WI38 (cell line): ENCODE measurements around the gene ZNF407.

Source experiments
- H3K4me3 ChIP-seq: 2 replicates; pipeline ENCODE4 v1.5.1; 2011; ENCODE audit warnings: low read depth, mild to moderate bottlenecking, control low read depth, low read length
- TF ChIP-seq, protein P1 (sequence below): IDR thresholded peaks from 2 replicates; pipeline ENCODE4 v1.5.1; 2012; ENCODE audit warnings: low read depth, mild to moderate bottlenecking, control low read depth, low read length

Gene ZNF407

GRCh38 chr18:75112186-75113096 lies 514.8 kb downstream of the ZNF407 start:
- no peak overlapping the region for H3K4me3 ChIP-seq
- TF ChIP-seq, protein P1, sequence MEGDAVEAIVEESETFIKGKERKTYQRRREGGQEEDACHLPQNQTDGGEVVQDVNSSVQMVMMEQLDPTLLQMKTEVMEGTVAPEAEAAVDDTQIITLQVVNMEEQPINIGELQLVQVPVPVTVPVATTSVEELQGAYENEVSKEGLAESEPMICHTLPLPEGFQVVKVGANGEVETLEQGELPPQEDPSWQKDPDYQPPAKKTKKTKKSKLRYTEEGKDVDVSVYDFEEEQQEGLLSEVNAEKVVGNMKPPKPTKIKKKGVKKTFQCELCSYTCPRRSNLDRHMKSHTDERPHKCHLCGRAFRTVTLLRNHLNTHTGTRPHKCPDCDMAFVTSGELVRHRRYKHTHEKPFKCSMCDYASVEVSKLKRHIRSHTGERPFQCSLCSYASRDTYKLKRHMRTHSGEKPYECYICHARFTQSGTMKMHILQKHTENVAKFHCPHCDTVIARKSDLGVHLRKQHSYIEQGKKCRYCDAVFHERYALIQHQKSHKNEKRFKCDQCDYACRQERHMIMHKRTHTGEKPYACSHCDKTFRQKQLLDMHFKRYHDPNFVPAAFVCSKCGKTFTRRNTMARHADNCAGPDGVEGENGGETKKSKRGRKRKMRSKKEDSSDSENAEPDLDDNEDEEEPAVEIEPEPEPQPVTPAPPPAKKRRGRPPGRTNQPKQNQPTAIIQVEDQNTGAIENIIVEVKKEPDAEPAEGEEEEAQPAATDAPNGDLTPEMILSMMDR: no peak

DNA sequence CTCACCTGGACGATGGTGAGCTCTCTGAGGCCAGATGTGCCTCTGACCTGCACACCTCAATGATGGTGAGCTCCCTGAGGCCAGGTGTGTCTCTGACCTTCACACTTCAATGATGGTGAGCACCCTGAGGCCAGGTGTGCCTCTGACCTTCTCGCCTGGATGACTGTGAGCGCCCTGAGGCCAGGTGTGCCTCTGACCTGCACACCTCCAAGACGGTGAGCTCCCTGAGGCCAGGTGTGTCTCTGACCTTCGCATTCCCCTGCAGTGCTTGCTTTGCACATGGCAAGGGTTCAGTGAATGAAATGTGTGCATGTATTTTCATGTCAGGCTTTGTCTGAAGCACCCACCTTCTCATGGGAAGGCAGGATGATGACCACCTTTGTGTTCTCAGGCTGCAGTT lies 515.8 kb downstream of the ZNF407 start:
- TF ChIP-seq, protein P1: no peak

DNA sequence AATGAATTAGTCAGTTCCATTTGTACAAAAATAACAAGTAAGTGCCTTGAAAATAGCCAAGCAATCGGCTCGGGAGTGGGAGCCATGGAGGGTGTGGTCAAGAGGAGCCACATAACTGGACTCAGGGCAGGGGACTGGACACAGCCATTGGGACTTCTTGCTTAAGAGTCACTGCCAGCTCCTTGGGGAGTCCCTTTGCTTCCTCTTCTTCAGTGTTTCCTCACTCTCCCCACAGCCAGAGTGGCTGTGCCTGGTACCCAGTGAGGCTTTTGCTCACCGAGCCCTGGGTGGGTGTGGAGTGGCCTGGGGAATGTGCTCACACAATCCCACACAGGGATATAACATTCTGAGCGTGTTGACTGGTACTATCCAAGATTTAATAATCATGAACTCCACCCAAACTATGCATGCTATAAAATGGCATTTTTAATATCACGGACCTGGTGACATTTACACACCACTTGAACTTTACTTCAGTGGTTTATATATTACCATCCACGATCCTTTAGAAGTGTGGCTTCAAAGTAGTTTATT lies 516.6 kb downstream of the ZNF407 start:
- no peak overlapping the region for H3K4me3 ChIP-seq
- TF ChIP-seq, protein P1: no peak

More for the DNA sequence above, 515.8 kb downstream of the ZNF407 start:
- no peak overlapping the region for H3K4me3 ChIP-seq
